Endothelial cell of umbilical vein (primary cell): Measurements from ENCODE around the gene NT5DC4. TPM values are rescaled to one million over a fixed set of nuclear protein-coding genes. Genes with fewer than 3 reads are reported as not detected.

ENCODE experiments used
- BruUV-seq: library from RNA; stranded (reverse); fragments of 400-500 nt; replicated peaks from 2 replicates; lab custom pipeline; 2021; lab: Mats Ljungman, UMichigan
- CTCF ChIA-PET: fragments of 300-600, 350-600 bp; sonication (Branson Sonifier 250); formaldehyde crosslinking; loops from one replicate; lab custom pipeline; 2021; ENCODE audit warnings: antibody characterized with exemption, inconsistent platforms; lab: Charles Lee
- POLR2A ChIA-PET: fragments of 300-600, 350-600 bp; sonication (Branson Sonifier 250); formaldehyde crosslinking; loops from one replicate; lab custom pipeline; 2021; ENCODE audit warnings: antibody characterized with exemption, inconsistent platforms; lab: Charles Lee
- DNase-seq: peaks from one replicate; pipeline ENCODE4 v3.0.0-alpha.2; 2011; ENCODE audit warnings: low read depth, low spot score
- FAIRE-seq: peaks from 2 replicates; lab custom pipeline; 2011; peaks lifted over from hg19 to GRCh38; lab: Jason Lieb, UNC
- H2AFZ ChIP-seq: 2 replicates; pipeline ENCODE4 v1.6.0; 2012; ENCODE audit warnings: low read depth, low read length, control low read depth, inconsistent platforms
- H3K27ac ChIP-seq: 2 replicates; pipeline ENCODE4 v1.5.1; 2011; ENCODE audit warnings: low read depth, mild to moderate bottlenecking, control low read depth, low read length, moderate library complexity; ENCODE audit not compliant: insufficient read depth
- H3K27me3 ChIP-seq, 2 experiments: 2 replicates each; pipeline versions ENCODE4 v1.6.0 to v1.6.1; 2011; ENCODE audit warnings: low read length in 2 of 2, mixed read lengths in 1 of 2; ENCODE audit not compliant: control insufficient read depth in 2 of 2, insufficient read depth in 2 of 2
- H3K36me3 ChIP-seq, 2 experiments: 2 replicates in 1 of 2; 3 replicates in 1 of 2; pipeline ENCODE4 v1.5.1; 2011; ENCODE audit warnings: low read length in 2 of 2, mild to moderate bottlenecking in 1 of 2, moderate library complexity in 1 of 2; ENCODE audit not compliant: control insufficient read depth in 2 of 2, insufficient read depth in 2 of 2; ENCODE audit errors: extremely low read depth in 1 of 2
- H3K4me1 ChIP-seq: 3 replicates; pipeline ENCODE4 v1.5.1; 2011; ENCODE audit warnings: mild to moderate bottlenecking, low read length; ENCODE audit not compliant: control insufficient read depth, insufficient read depth; ENCODE audit errors: extremely low read depth
- H3K4me2 ChIP-seq: 2 replicates; pipeline ENCODE4 v1.6.1; 2011; ENCODE audit warnings: low read length, control low read depth, mixed read lengths; ENCODE audit not compliant: insufficient read depth
- H3K4me3 ChIP-seq, 3 experiments: fragments of 200-600 bp in 1 of 3; sonication (generic), shearing (Covaris generic) in 1 of 3; replicated peaks in 1 of 3; 2 replicates each; pipeline ENCODE4 v1.5.1; 2011 to 2016; ENCODE audit warnings: control low read depth in 3 of 3, low read length in 3 of 3, mild to moderate bottlenecking in 2 of 3, inconsistent platforms in 1 of 3, low read depth in 1 of 3, moderate library complexity in 1 of 3; ENCODE audit not compliant: insufficient read depth in 1 of 3
- H3K79me2 ChIP-seq: 2 replicates; pipeline ENCODE4 v1.6.0; 2012; ENCODE audit warnings: low read length, inconsistent platforms; ENCODE audit not compliant: control insufficient read depth, insufficient read depth
- H3K9ac ChIP-seq: replicated peaks from 2 replicates; pipeline ENCODE3; 2011; ENCODE audit warnings: low read length, control low read depth; ENCODE audit not compliant: insufficient read depth; ENCODE audit errors: extremely low read depth
- H3K9me1 ChIP-seq: replicated peaks from 3 replicates; pipeline ENCODE4 v1.6.0; 2011; ENCODE audit warnings: mild to moderate bottlenecking, low read length; ENCODE audit not compliant: control insufficient read depth, insufficient read depth; ENCODE audit errors: extremely low read depth
- H3K9me3 ChIP-seq: replicated peaks from 2 replicates; pipeline ENCODE4 v1.5.1; 2012; ENCODE audit warnings: low read length, inconsistent platforms; ENCODE audit not compliant: control insufficient read depth, insufficient read depth
- H4K20me1 ChIP-seq: replicated peaks from 2 replicates; pipeline ENCODE3; 2011; ENCODE audit warnings: mild to moderate bottlenecking, low read length; ENCODE audit not compliant: control insufficient read depth, insufficient read depth; ENCODE audit errors: extremely low read depth
- CTCF ChIP-seq, 2 donors: IDR thresholded peaks; 1 replicate in 1 of 2; 2 replicates in 1 of 2; pipeline ENCODE4 v1.5.1; 2011; ENCODE audit warnings: low read length in 2 of 2, mild to moderate bottlenecking in 2 of 2, moderate library complexity in 2 of 2, control low read depth in 1 of 2, inconsistent platforms in 1 of 2, low read depth in 1 of 2; ENCODE audit not compliant: insufficient read depth in 1 of 2; ENCODE audit errors: extremely low read depth in 1 of 2
- EZH2 ChIP-seq: IDR thresholded peaks from 2 replicates; pipeline ENCODE4 v1.6.1; 2012; ENCODE audit warnings: borderline replicate concordance, low read depth, mild to moderate bottlenecking, moderate library complexity, low read length, inconsistent platforms; ENCODE audit not compliant: severe bottlenecking
- FOS ChIP-seq: IDR thresholded peaks from 2 replicates; pipeline ENCODE4 v1.6.1; 2011; ENCODE audit warnings: mild to moderate bottlenecking, low read length, moderate library complexity, borderline replicate concordance; ENCODE audit not compliant: insufficient read depth
- GATA2 ChIP-seq: IDR thresholded peaks from 2 replicates; pipeline ENCODE4 v1.7.0; 2011; ENCODE audit warnings: low read depth, mild to moderate bottlenecking, moderate library complexity, mixed read lengths, low read length; ENCODE audit not compliant: insufficient read length, insufficient read depth
- JUN ChIP-seq: IDR thresholded peaks from 2 replicates; pipeline ENCODE4 v1.6.1; 2011; ENCODE audit warnings: borderline replicate concordance, low read depth; ENCODE audit not compliant: insufficient read length, insufficient read depth
- MAX ChIP-seq: IDR thresholded peaks from 2 replicates; pipeline ENCODE4 v1.6.1; 2011; ENCODE audit not compliant: insufficient read depth, insufficient read length
- MYC ChIP-seq: IDR thresholded peaks from one replicate; pipeline ENCODE4 v1.6.1; 2011; ENCODE audit warnings: mild to moderate bottlenecking, low read depth, low read length
- POLR2A ChIP-seq: IDR thresholded peaks from 2 replicates; pipeline ENCODE4 v1.6.1; 2012; ENCODE audit warnings: low read depth, mild to moderate bottlenecking, control low read depth, low read length
- POLR2AphosphoS5 ChIP-seq: IDR thresholded peaks from 2 replicates; pipeline ENCODE4 v1.6.1; 2012; ENCODE audit warnings: low read depth, mild to moderate bottlenecking, control low read depth, low read length, moderate library complexity; ENCODE audit not compliant: insufficient read depth
- dilution Hi-C: fragments of 300-500 bp; cut with MboI; formaldehyde crosslinking; loops from one replicate; pipeline ENCODE4 v1.15.0; 2019; ENCODE audit warnings: low sequenced_read_pairs; ENCODE audit not compliant: extremely low pct_ligation_motif_present
- intact Hi-C: fragments of 100-400 bp; cut with micrococcal nuclease; formaldehyde crosslinking; loops from one replicate; pipeline ENCODE4 v1.10.0; 2022
- polyA plus RNA-seq, 4 experiments: library from polyadenylated mRNA; depleted of rRNA in 3 of 4; stranded (reverse) in 3 of 4; unstranded in 1 of 4; fragments of >200 nt; gene quantifications; 2 replicates each; pipeline versions ENCODE4 v1.2.1 to v1.2.3, GENCODE V29; 2011 to 2012; ENCODE audit warnings: missing spikeins in 1 of 4
- total RNA-seq: library from RNA; stranded (reverse); gene quantifications from 2 replicates; pipeline ENCODE4 v1.2.3, GENCODE V29; 2021

NT5DC4 gene
- total and polyA plus RNA-seq, 2 donors (not counting 3 experiments of a cell fraction or from before 2014, with no cell fraction given) = not detected

GRCh38 chr2:112721819-112722522, 1.2 kb downstream of the NT5DC4 start:
- no TSS peak for BruUV-seq
- no peaks in the 10 kb centered on the region for H3K9me3 ChIP-seq
- intact Hi-C loops = no loop called here
- TF ChIP-seq MAX (no peak), POLR2A (no peak), JUN (no peak)
- no peak overlapping the region for H3K9ac ChIP-seq
- no peaks in the 10 kb centered on the region for H3K9me1 ChIP-seq
- no peaks in the 10 kb centered on the region for H3K4me1 ChIP-seq
- CTCF ChIA-PET = interaction anchor here (9.1 kb wide), 1 partner anchor 124 kb away, joined by 207 read pairs; no protein-coding TSS in a partner anchor
- peaks cover 0 to 7% of the 10 kb centered on the region in 2 experiments for H3K27me3 ChIP-seq
- H4K20me1 ChIP-seq = no peaks in the 10 kb centered on the region
- no peak overlapping the region for H3K4me3 ChIP-seq
- no peak overlapping the region for H3K27ac ChIP-seq
- no peaks in the 10 kb centered on the region for H3K36me3 ChIP-seq
- H3K79me2 ChIP-seq = no peaks in the 10 kb centered on the region
- H3K4me2 ChIP-seq = no peak overlapping the region
- POLR2A ChIA-PET = no interaction called here
- dilution Hi-C loops = no loop called here
- no peak for FAIRE-seq
- DNase-seq = no peak
- H2AFZ ChIP-seq = no peak overlapping the region

- Histone ChIP-seq H3K27me3 (peaks cover 0 to 7% of the 10 kb centered on the region in 2 experiments), H3K9me1 (no peaks in the 10 kb centered on the region), H3K4me1 (no peaks in the 10 kb centered on the region), H4K20me1 (no peaks in the 10 kb centered on the region), H3K9me3 (no peaks in the 10 kb centered on the region), H2AFZ (no peak overlapping the region), H3K27ac (no peak overlapping the region), H3K9ac (no peak overlapping the region), H3K36me3 (no peaks in the 10 kb centered on the region), H3K4me2 (no peak overlapping the region), H3K79me2 (no peaks in the 10 kb centered on the region), H3K4me3 (no peak overlapping the region)
- TF ChIP-seq EZH2 (no peak), POLR2AphosphoS5 (no peak), CTCF (IDR thresholded peaks at IDR 0.05; ENCODE audit: extremely low read depth in 1 of 2, insufficient read depth in 1 of 2, low read depth in 1 of 2, low read length in 2 of 2) (no peak), POLR2A (no peak), MYC (no peak), GATA2 (no peak), FOS (no peak)
- ChIA-PET POLR2A (interaction anchor here (0.5 kb wide), 1 partner anchor 291 kb away, joined by 3 read pairs; no protein-coding TSS in a partner anchor), CTCF (interaction anchor here (0.8 to 9.1 kb wide), 3 partner anchors 96 to 138 kb away, joined by 3 to 207 read pairs (median 4); partner anchors contain the start of gene CHCHD5)
- BruUV-seq = no TSS peak
- dilution Hi-C loops = no loop called here
- DNase-seq (no peak), FAIRE-seq (no peak)
- intact Hi-C loops = no loop called here
Measured at GRCh38 chr2:112722816-112723546, 2.2 kb downstream of the NT5DC4 start.
